PC-3 (cell line): ENCODE data around the gene RSRC1.

Experiments used
- CTCF ChIP-seq: fragments of 300-600 bp; sonication (generic); conservative IDR thresholded peaks from 2 replicates; pipeline ENCODE4 v1.5.1; 2017; ENCODE audit warnings: antibody characterized with exemption, low read depth, mild to moderate bottlenecking, low read length
- EZH2phosphoT487 ChIP-seq: fragments of 300-600 bp; sonication (generic); IDR thresholded peaks from 2 replicates; pipeline ENCODE4 v1.6.1; 2018; ENCODE audit warnings: mild to moderate bottlenecking, antibody characterized with exemption, low read length, borderline replicate concordance

GRCh38 chr3:158569794-158570193, 459.9 kb downstream of the RSRC1 start:
- TF ChIP-seq CTCF = no peak
- no peak for TF ChIP-seq EZH2phosphoT487
